Endothelial cell of coronary artery (primary cell): Measurements from ENCODE around the gene KIFC1. TPM values are rescaled to one million over a fixed set of nuclear protein-coding genes. Genes with fewer than 3 reads are reported as not detected.

Experiments used
- total RNA-seq: library from RNA; depleted of rRNA; stranded (reverse); fragments of >200 nt; gene quantifications from 2 replicates; pipeline ENCODE4 v1.2.3, GENCODE V29; 2014

Gene KIFC1
- total RNA-seq = 8.0 and 25.3 TPM in 2 replicates

GRCh38 chr6:33391278-33391921 is at the start of gene KIFC1:
KIFC1 (plus strand) TSS chr6:33391823; CDS start chr6:33391986, 163 bp downstream.

GRCh38 chr6:33410711-33411631 is 19.3 kb downstream of the KIFC1 start, which contains the start of gene PHF1:
PHF1 (plus strand) TSS chr6:33411014; CDS start chr6:33412264, 1,250 bp downstream.

GRCh38 chr6:33417903-33418689 is 26.5 kb downstream of the KIFC1 start, which contains the start of gene CUTA:
CUTA (minus strand) TSS chr6:33418107; CDS start chr6:33418000, 107 bp downstream.

GRCh38 chr6:33419580-33420490 is 28.2 kb downstream of the KIFC1 start, which contains the start of gene SYNGAP1:
SYNGAP1 (plus strand) TSS chr6:33420065; CDS start chr6:33420265, 200 bp downstream.

GRCh38 chr6:33454009-33454946 is 62.7 kb downstream of the KIFC1 start, which contains the start of gene ZBTB9:
ZBTB9 (plus strand) TSS chr6:33454576; CDS start chr6:33455101, 525 bp downstream.

Other genes starting within 250 kb of the KIFC1 start
- 0.09 and 0.19 TPM in 2 replicates for gene COL11A2, start 199.4 kb upstream of the KIFC1 start, total RNA-seq
- gene RXRB, start 191.2 kb upstream of the KIFC1 start, total RNA-seq = 18.3 and 20.6 TPM in 2 replicates
- 108 and 126 TPM in 2 replicates for gene SLC39A7, start 191.0 kb upstream of the KIFC1 start, total RNA-seq
- 3.6 and 4.7 TPM in 2 replicates for gene HSD17B8, start 187.2 kb upstream of the KIFC1 start, total RNA-seq
- 17.6 and 23.9 TPM in 2 replicates for gene RING1, start 183.3 kb upstream of the KIFC1 start, total RNA-seq
- gene VPS52, start 119.9 kb upstream of the KIFC1 start, total RNA-seq = 30.0 and 35.5 TPM in 2 replicates
- 6,632 and 6,752 TPM in 2 replicates for gene RPS18, start 119.7 kb upstream of the KIFC1 start, total RNA-seq
- gene B3GALT4, start 114.7 kb upstream of the KIFC1 start, total RNA-seq = 2.1 and 3.3 TPM in 2 replicates
- 89.8 and 104 TPM in 2 replicates for gene WDR46, start 102.6 kb upstream of the KIFC1 start, total RNA-seq
- gene PFDN6, start 102.2 kb upstream of the KIFC1 start, total RNA-seq = 47.1 and 52.0 TPM in 2 replicates
- 34.2 and 41.3 TPM in 2 replicates for gene RGL2, start 92.9 kb upstream of the KIFC1 start, total RNA-seq
- 33.2 and 55.3 TPM in 2 replicates for gene TAPBP, start 77.7 kb upstream of the KIFC1 start, total RNA-seq
- 11.2 and 18.4 TPM in 2 replicates for gene ZBTB22, start 74.1 kb upstream of the KIFC1 start, total RNA-seq
- 54.9 and 68.0 TPM in 2 replicates for gene DAXX, start 68.9 kb upstream of the KIFC1 start, total RNA-seq
- gene PHF1, start 19.2 kb downstream of the KIFC1 start, total RNA-seq = 7.6 and 12.4 TPM in 2 replicates
- gene CUTA, start 26.3 kb downstream of the KIFC1 start, total RNA-seq = 46.1 and 59.4 TPM in 2 replicates
- gene SYNGAP1, start 28.2 kb downstream of the KIFC1 start, total RNA-seq = 1.6 and 2.2 TPM in 2 replicates
- gene ZBTB9, start 62.8 kb downstream of the KIFC1 start, total RNA-seq = 5.5 and 5.9 TPM in 2 replicates
- gene BAK1, start 188.5 kb downstream of the KIFC1 start, total RNA-seq = 16.8 and 24.3 TPM in 2 replicates
- gene ITPR3, start 229.5 kb downstream of the KIFC1 start, total RNA-seq = 45.8 and 54.4 TPM in 2 replicates